Liver (tissue), 9 donors: Measurements from ENCODE around the gene ADGRV1. TPM values are rescaled to one million over a fixed set of nuclear protein-coding genes. Genes with fewer than 3 reads are reported as not detected.

Source experiments
- DNase-seq: peaks from one replicate; pipeline ENCODE4 v3.0.0-alpha.2; 2017; ENCODE audit warnings: low spot score
- H3K27ac ChIP-seq, 2 donors: one replicate each; pipeline ENCODE4 v1.7.0; 2013; ENCODE audit warnings: inconsistent platforms in 2 of 2, low read length in 2 of 2, control low read depth in 1 of 2, low read depth in 1 of 2, mild to moderate bottlenecking in 1 of 2
- H3K27me3 ChIP-seq, 4 donors: one replicate each; pipeline versions ENCODE4 v1.6.1 to v1.7.0; 2013; ENCODE audit warnings: low read length in 3 of 4, inconsistent platforms in 1 of 4, mild to moderate bottlenecking in 1 of 4, moderate library complexity in 1 of 4; ENCODE audit not compliant: control insufficient read depth in 4 of 4, insufficient read depth in 4 of 4
- H3K36me3 ChIP-seq, 4 donors: one replicate each; pipeline versions ENCODE4 v1.6.1 to v1.7.0; 2013; ENCODE audit warnings: low read length in 3 of 4, mild to moderate bottlenecking in 3 of 4, low read depth in 1 of 4, moderate library complexity in 1 of 4; ENCODE audit not compliant: control insufficient read depth in 4 of 4, insufficient read depth in 3 of 4
- H3K4me1 ChIP-seq, 4 donors: one replicate each; pipeline versions ENCODE4 v1.6.1 to v1.7.0; 2013; ENCODE audit warnings: low read length in 3 of 4, mild to moderate bottlenecking in 3 of 4, moderate library complexity in 1 of 4; ENCODE audit not compliant: control insufficient read depth in 4 of 4, insufficient read depth in 4 of 4
- H3K4me3 ChIP-seq, 3 donors: one replicate each; pipeline versions ENCODE4 v1.6.1 to v1.7.0; 2013; ENCODE audit warnings: low read length in 3 of 3, control low read depth in 1 of 3, low read depth in 1 of 3, mild to moderate bottlenecking in 1 of 3
- H3K9ac ChIP-seq, 2 donors: one replicate each; pipeline ENCODE4 v1.7.0; 2013; ENCODE audit warnings: low read length in 2 of 2, mild to moderate bottlenecking in 2 of 2, moderate library complexity in 2 of 2, control low read depth in 1 of 2, low read depth in 1 of 2
- H3K9me3 ChIP-seq, 4 donors: one replicate each; pipeline versions ENCODE4 v1.6.1 to v1.7.0; 2013; ENCODE audit warnings: low read length in 3 of 4; ENCODE audit not compliant: control insufficient read depth in 4 of 4
- ATF3 ChIP-seq: IDR thresholded peaks from 2 replicates; pipeline ENCODE4 v1.6.1; 2016; ENCODE audit warnings: antibody characterized with exemption
- CTCF ChIP-seq: fragments of 150-350 bp; IDR thresholded peaks from 2 replicates; pipeline ENCODE4 v1.5.1; 2017; ENCODE audit warnings: improper control_type of control experiment, low read depth, low read length; ENCODE audit not compliant: missing input control
- EGR1 ChIP-seq, 2 donors: IDR thresholded peaks; 2 replicates each; pipeline ENCODE4 v1.6.1; 2016 to 2018; ENCODE audit warnings: antibody characterized with exemption in 2 of 2, low read depth in 2 of 2
- FOXA1 ChIP-seq: IDR thresholded peaks from 2 replicates; pipeline ENCODE4 v1.6.1; 2016; ENCODE audit warnings: antibody characterized with exemption
- FOXA2 ChIP-seq: IDR thresholded peaks from 2 replicates; pipeline ENCODE4 v1.6.1; 2016; ENCODE audit warnings: antibody characterized with exemption
- GABPA ChIP-seq, 2 donors: IDR thresholded peaks in 1 of 2; conservative IDR thresholded peaks in 1 of 2; 2 replicates each; pipeline ENCODE4 v1.6.1; 2016; ENCODE audit warnings: antibody characterized with exemption in 2 of 2, mild to moderate bottlenecking in 1 of 2, moderate library complexity in 1 of 2
- HNF4A ChIP-seq, 2 donors: conservative IDR thresholded peaks; 2 replicates each; pipeline ENCODE4 v1.6.1; 2016; ENCODE audit warnings: antibody characterized with exemption in 2 of 2, mild to moderate bottlenecking in 2 of 2
- HNF4G ChIP-seq: IDR thresholded peaks from 2 replicates; pipeline ENCODE4 v1.6.1; 2016; ENCODE audit warnings: antibody characterized with exemption
- JUND ChIP-seq, 2 donors: IDR thresholded peaks; 2 replicates each; pipeline ENCODE4 v1.6.1; 2016; ENCODE audit warnings: antibody characterized with exemption in 2 of 2
- MAX ChIP-seq: IDR thresholded peaks from 2 replicates; pipeline ENCODE4 v1.6.1; 2016; ENCODE audit warnings: antibody characterized with exemption
- NR2F2 ChIP-seq: IDR thresholded peaks from 2 replicates; pipeline ENCODE4 v1.6.1; 2016; ENCODE audit warnings: antibody characterized with exemption
- RAD21 ChIP-seq, 2 donors: IDR thresholded peaks; 2 replicates each; pipeline ENCODE4 v1.6.1; 2016; ENCODE audit warnings: antibody characterized with exemption in 2 of 2, mild to moderate bottlenecking in 2 of 2
- REST ChIP-seq: IDR thresholded peaks from 2 replicates; pipeline ENCODE4 v1.6.1; 2016; ENCODE audit warnings: antibody characterized with exemption, mild to moderate bottlenecking
- RXRA ChIP-seq, 2 donors: IDR thresholded peaks; 2 replicates each; pipeline ENCODE4 v1.6.1; 2017 to 2018; ENCODE audit warnings: antibody characterized with exemption in 2 of 2, mild to moderate bottlenecking in 1 of 2
- SP1 ChIP-seq: IDR thresholded peaks from 2 replicates; pipeline ENCODE4 v1.6.1; 2018; ENCODE audit warnings: antibody characterized with exemption, mild to moderate bottlenecking
- TAF1 ChIP-seq: conservative IDR thresholded peaks from 2 replicates; pipeline ENCODE4 v1.6.1; 2016; ENCODE audit warnings: antibody characterized with exemption, mild to moderate bottlenecking
- YY1 ChIP-seq: IDR thresholded peaks from 2 replicates; pipeline ENCODE4 v1.6.1; 2016; ENCODE audit warnings: antibody characterized with exemption, mild to moderate bottlenecking
- ZBTB33 ChIP-seq: IDR thresholded peaks from 2 replicates; pipeline ENCODE4 v1.6.1; 2016; ENCODE audit warnings: antibody characterized with exemption
- WGBS: extraction: QIAGEN DNeasy Blood & Tissue Kit; methylation state at CpG from one replicate; pipeline ENCODE4 v1.1.7; 2013; 5-methylcytosine and 5-hydroxymethylcytosine counted together
- polyA plus RNA-seq, 2 donors: library from polyadenylated mRNA; stranded (reverse) in 1 of 2; unstranded in 1 of 2; fragments of 200-250 nt in 1 of 2; fragments of >200 nt in 1 of 2; fragmentation: Nextera tagmentation in 1 of 2; extraction: Ambion mirVana in 1 of 2; gene quantifications; one replicate each; pipeline versions ENCODE4 v1.2.1 to v1.2.3, GENCODE V29; 2013 to 2015
- total RNA-seq, 2 donors: library from RNA; depleted of rRNA; stranded (reverse); fragments of >200 nt; gene quantifications; one replicate each; pipeline ENCODE4 v1.2.3, GENCODE V29; 2014
- donor health status: healthy.
- donor health status: healthy.
- donor health status: healthy.
- donor health status: healthy.
- donor health status: healthy.

Gene ADGRV1
- total and polyA plus RNA-seq, 4 donors: 5.1 to 15.5 (median 9.6) TPM

- WGBS: 91% methylated on average over 3 of the region's 3 CpGs
- H3K36me3 ChIP-seq: no peaks in the 10 kb centered on the region
- no peak for TF ChIP-seq YY1
- TF ChIP-seq HNF4A (conservative IDR thresholded peaks at IDR 0.05): no peak
- TF ChIP-seq HNF4G: no peak
- no peak for TF ChIP-seq ATF3
- no peak for TF ChIP-seq RAD21 (IDR thresholded peaks at IDR 0.05)
- TF ChIP-seq GABPA (IDR thresholded peaks at IDR 0.05 in 1 of 2, conservative IDR thresholded peaks at IDR 0.05 in 1 of 2): no peak
- TF ChIP-seq REST: no peak
- no peak for TF ChIP-seq CTCF
- TF ChIP-seq MAX: no peak
- no peak for TF ChIP-seq ZBTB33
- TF ChIP-seq TAF1: no peak
- TF ChIP-seq NR2F2: no peak
- TF ChIP-seq JUND (IDR thresholded peaks at IDR 0.05): no peak
- no peak for TF ChIP-seq EGR1 (IDR thresholded peaks at IDR 0.05; ENCODE audit: low read depth in 2 of 2)
- TF ChIP-seq SP1: no peak
- TF ChIP-seq RXRA (IDR thresholded peaks at IDR 0.05): no peak
- no peak for TF ChIP-seq FOXA1
- TF ChIP-seq FOXA2: no peak
- no peaks in the 10 kb centered on the region for H3K4me1 ChIP-seq
- no peak for DNase-seq
- H3K4me3 ChIP-seq: no peak overlapping the region
- no peaks in the 10 kb centered on the region for H3K9me3 ChIP-seq
- H3K27ac ChIP-seq: no peak overlapping the region
- H3K9ac ChIP-seq: no peak overlapping the region
- H3K27me3 ChIP-seq: no peaks in the 10 kb centered on the region
Measured at GRCh38 chr5:91177639-91178038, 619.0 kb downstream of the ADGRV1 start.
